Measurements from ENCODE around the gene UBFD1.
A peak's percentile ranks its signal among the peaks of the same experiment; 100 is the strongest.
"Not testable (repeated sequence)": the region's sequence is repeated elsewhere in the genome, so short reads cannot be mapped to it uniquely, and the experiment has no call there.

The UBFD1 gene

GRCh38 chr16:23539984-23540816 is 17.3 kb upstream of the UBFD1 start:
- H3K36me3 Mint-ChIP-seq = peaks cover 2% of the 10 kb centered on the region
- H3K27me3 Mint-ChIP-seq = no peaks in the 10 kb centered on the region
- H3K27ac Mint-ChIP-seq = no peak overlapping the region
- H3K4me3 Mint-ChIP-seq = no peak overlapping the region
- no peaks in the 10 kb centered on the region for H3K9me3 Mint-ChIP-seq
- H3K4me1 Mint-ChIP-seq = no peaks in the 10 kb centered on the region

GRCh38 chr16:23540817-23541178 is 16.7 kb upstream of the UBFD1 start:
- not testable (repeated sequence) for H3K27me3 Mint-ChIP-seq, H3K9me3 Mint-ChIP-seq, H3K27ac Mint-ChIP-seq, H3K4me3 Mint-ChIP-seq, H3K4me1 Mint-ChIP-seq, H3K36me3 Mint-ChIP-seq

GRCh38 chr16:23544436-23544835 is 13.1 kb upstream of the UBFD1 start:
- no peaks in the 10 kb centered on the region for H3K27me3 Mint-ChIP-seq
- no peak overlapping the region for H3K27ac Mint-ChIP-seq
- no peaks in the 10 kb centered on the region for H3K4me1 Mint-ChIP-seq
- H3K4me3 Mint-ChIP-seq = no peak overlapping the region
- peaks cover 10% of the 10 kb centered on the region for H3K36me3 Mint-ChIP-seq
- H3K9me3 Mint-ChIP-seq = no peaks in the 10 kb centered on the region

- Mint-ChIP-seq H3K27me3 (no peaks in the 10 kb centered on the region), H3K4me1 (peaks cover 8% of the 10 kb centered on the region), H3K36me3 (peaks cover 11% of the 10 kb centered on the region)
Measured at GRCh38 chr16:23549938-23550337, 7.6 kb upstream of the UBFD1 start.

GRCh38 chr16:23552161-23552560 is 5.4 kb upstream of the UBFD1 start:
- peaks cover 10% of the 10 kb centered on the region for H3K36me3 Mint-ChIP-seq
- no peaks in the 10 kb centered on the region for H3K27me3 Mint-ChIP-seq
- H3K4me1 Mint-ChIP-seq = peaks cover 16% of the 10 kb centered on the region
- H3K27ac Mint-ChIP-seq = no peak overlapping the region
- H3K4me3 Mint-ChIP-seq = no peak overlapping the region
- H3K9me3 Mint-ChIP-seq = no peaks in the 10 kb centered on the region

More at GRCh38 chr16:23549938-23550337, 7.6 kb upstream of the UBFD1 start:
- Mint-ChIP-seq H3K27ac (no peak overlapping the region), H3K9me3 (no peaks in the 10 kb centered on the region), H3K4me3 (no peak overlapping the region)

GRCh38 chr16:23554536-23554935 is 3.0 kb upstream of the UBFD1 start:
- H3K4me3 Mint-ChIP-seq = no peak overlapping the region
- H3K9me3 Mint-ChIP-seq = no peaks in the 10 kb centered on the region
- peaks cover 28% of the 10 kb centered on the region for H3K4me1 Mint-ChIP-seq
- peak overlapping the region; percentile 75 for H3K27ac Mint-ChIP-seq
- H3K36me3 Mint-ChIP-seq = peaks cover 6% of the 10 kb centered on the region
- no peaks in the 10 kb centered on the region for H3K27me3 Mint-ChIP-seq

GRCh38 chr16:23557779-23558702 is 514 bp downstream of the UBFD1 start:
- peak overlapping the region; percentile 96 for H3K4me3 Mint-ChIP-seq
- H3K9me3 Mint-ChIP-seq = no peaks in the 10 kb centered on the region
- H3K36me3 Mint-ChIP-seq = peaks cover 8% of the 10 kb centered on the region
- H3K4me1 Mint-ChIP-seq = peaks cover 41% of the 10 kb centered on the region
- H3K27ac Mint-ChIP-seq = peak overlapping the region; percentile 93
- H3K27me3 Mint-ChIP-seq = no peaks in the 10 kb centered on the region

- H3K4me3 Mint-ChIP-seq = no peak overlapping the region
- no peak overlapping the region for H3K27ac Mint-ChIP-seq
- peaks cover 30% of the 10 kb centered on the region for H3K4me1 Mint-ChIP-seq
- H3K9me3 Mint-ChIP-seq = no peaks in the 10 kb centered on the region
- H3K27me3 Mint-ChIP-seq = no peaks in the 10 kb centered on the region
- H3K36me3 Mint-ChIP-seq = peaks cover 13% of the 10 kb centered on the region
Measured at GRCh38 chr16:23561586-23561985, 4.1 kb downstream of the UBFD1 start.

GRCh38 chr16:23562505-23562904 is 5.0 kb downstream of the UBFD1 start:
- Mint-ChIP-seq H3K27ac (no peak overlapping the region), H3K9me3 (no peaks in the 10 kb centered on the region), H3K27me3 (no peaks in the 10 kb centered on the region), H3K36me3 (peaks cover 10% of the 10 kb centered on the region), H3K4me3 (no peak overlapping the region), H3K4me1 (peaks cover 25% of the 10 kb centered on the region)

GRCh38 chr16:23563186-23563585 is 5.7 kb downstream of the UBFD1 start:
- Mint-ChIP-seq H3K4me1 (peaks cover 25% of the 10 kb centered on the region), H3K27ac (no peak overlapping the region), H3K4me3 (no peak overlapping the region), H3K9me3 (no peaks in the 10 kb centered on the region), H3K27me3 (no peaks in the 10 kb centered on the region), H3K36me3 (peaks cover 10% of the 10 kb centered on the region)

- H3K27ac Mint-ChIP-seq = no peak overlapping the region
- peaks cover 10% of the 10 kb centered on the region for H3K4me1 Mint-ChIP-seq
- no peaks in the 10 kb centered on the region for H3K9me3 Mint-ChIP-seq
- peaks cover 13% of the 10 kb centered on the region for H3K36me3 Mint-ChIP-seq
- no peak overlapping the region for H3K4me3 Mint-ChIP-seq
- H3K27me3 Mint-ChIP-seq = no peaks in the 10 kb centered on the region
Measured at GRCh38 chr16:23564575-23565363, 7.2 kb downstream of the UBFD1 start.

- Mint-ChIP-seq H3K36me3 (peaks cover 15% of the 10 kb centered on the region), H3K9me3 (no peaks in the 10 kb centered on the region), H3K4me1 (no peaks in the 10 kb centered on the region), H3K27ac (no peak overlapping the region), H3K27me3 (no peaks in the 10 kb centered on the region), H3K4me3 (no peak overlapping the region)
Measured at GRCh38 chr16:23566724-23567123, 9.2 kb downstream of the UBFD1 start.

- no peak overlapping the region for H3K4me3 Mint-ChIP-seq
Measured at GRCh38 chr16:23567602-23568001, 10.1 kb downstream of the UBFD1 start.

GRCh38 chr16:23570992-23571632 is 13.6 kb downstream of the UBFD1 start:
- H3K36me3 Mint-ChIP-seq = peaks cover 7% of the 10 kb centered on the region
- no peaks in the 10 kb centered on the region for H3K27me3 Mint-ChIP-seq
- H3K4me3 Mint-ChIP-seq = no peak overlapping the region
- no peaks in the 10 kb centered on the region for H3K9me3 Mint-ChIP-seq
- H3K27ac Mint-ChIP-seq = no peak overlapping the region
- H3K4me1 Mint-ChIP-seq = no peaks in the 10 kb centered on the region

More at GRCh38 chr16:23567602-23568001, 10.1 kb downstream of the UBFD1 start:
- H3K27ac Mint-ChIP-seq = no peak overlapping the region
- H3K36me3 Mint-ChIP-seq = peaks cover 13% of the 10 kb centered on the region
- H3K4me1 Mint-ChIP-seq = no peaks in the 10 kb centered on the region
- H3K9me3 Mint-ChIP-seq = no peaks in the 10 kb centered on the region
- no peaks in the 10 kb centered on the region for H3K27me3 Mint-ChIP-seq

GRCh38 chr16:23571895-23572294 is 14.4 kb downstream of the UBFD1 start:
- peaks cover 7% of the 10 kb centered on the region for H3K36me3 Mint-ChIP-seq
- H3K9me3 Mint-ChIP-seq = no peaks in the 10 kb centered on the region
- no peak overlapping the region for H3K4me3 Mint-ChIP-seq
- no peak overlapping the region for H3K27ac Mint-ChIP-seq
- H3K4me1 Mint-ChIP-seq = no peaks in the 10 kb centered on the region
- H3K27me3 Mint-ChIP-seq = no peaks in the 10 kb centered on the region
